Lung (tissue), 12 donors: ENCODE data around the gene RAC3. TPM values are rescaled to one million over a fixed set of nuclear protein-coding genes. Genes with fewer than 3 reads are reported as not detected.
A peak's percentile ranks its signal among the peaks of the same experiment; 100 is the strongest.

Source experiments
- ATAC-seq: fragments of 200-7000 bp; cut with Tn5 transposase; one replicate; pipeline ENCODE4 v1.9.1; 2020; ENCODE audit warnings: moderate number of reproducible peaks; ENCODE audit not compliant: insufficient read depth, low FRiP score
- DNase-seq, 3 donors: peaks; one replicate each; pipeline ENCODE4 v3.0.0-alpha.2; 2013 to 2017
- H3K27ac ChIP-seq, 2 donors: one replicate each; pipeline ENCODE4 v1.5.1; 2013; ENCODE audit warnings: mild to moderate bottlenecking in 2 of 2, moderate library complexity in 2 of 2, control low read depth in 1 of 2, inconsistent platforms in 1 of 2, low read depth in 1 of 2, low read length in 1 of 2
- H3K27me3 ChIP-seq, 3 donors: one replicate each; pipeline ENCODE4 v1.5.1; 2013; ENCODE audit warnings: low read length in 2 of 3; ENCODE audit not compliant: control insufficient read depth in 3 of 3, insufficient read depth in 3 of 3
- H3K36me3 ChIP-seq, 4 donors: one replicate each; pipeline ENCODE4 v1.5.1; 2013; ENCODE audit warnings: low read length in 4 of 4, mild to moderate bottlenecking in 1 of 4, moderate library complexity in 1 of 4; ENCODE audit not compliant: control insufficient read depth in 4 of 4, insufficient read depth in 4 of 4
- H3K4me1 ChIP-seq, 5 donors: one replicate each; pipeline ENCODE4 v1.5.1; 2013; ENCODE audit warnings: low read length in 5 of 5, mild to moderate bottlenecking in 2 of 5, moderate library complexity in 1 of 5; ENCODE audit not compliant: control insufficient read depth in 5 of 5, insufficient read depth in 5 of 5
- H3K4me3 ChIP-seq: one replicate; pipeline ENCODE4 v1.5.1; 2013; ENCODE audit warnings: mild to moderate bottlenecking, control low read depth, moderate library complexity
- H3K9ac ChIP-seq, 2 donors: one replicate each; pipeline ENCODE4 v1.5.1; 2013; ENCODE audit warnings: low read length in 2 of 2, control low read depth in 1 of 2; ENCODE audit not compliant: insufficient read depth in 1 of 2
- H3K9me3 ChIP-seq, 4 donors: one replicate each; pipeline ENCODE4 v1.5.1; 2013; ENCODE audit warnings: low read length in 3 of 4, mild to moderate bottlenecking in 1 of 4, moderate library complexity in 1 of 4; ENCODE audit not compliant: control insufficient read depth in 4 of 4, insufficient read depth in 3 of 4
- WGBS, 2 donors: extraction: QIAGEN DNeasy Blood & Tissue Kit; methylation state at CpG; one replicate each; pipeline ENCODE4 v1.1.7; 2013; 5-methylcytosine and 5-hydroxymethylcytosine counted together
- polyA plus RNA-seq, 2 donors: library from polyadenylated mRNA; stranded (reverse); fragments of 200-250 nt; gene quantifications; one replicate each; pipeline ENCODE4 v1.2.1, GENCODE V29; 2013
- total RNA-seq, 2 donors: library from RNA; depleted of rRNA in 1 of 2; stranded (reverse); fragments of >200 nt in 1 of 2; gene quantifications; one replicate each; pipeline ENCODE4 v1.2.1, GENCODE V29; 2014 to 2021
- TF ChIP-seq, protein P1 (sequence below): IDR thresholded peaks from 2 replicates; pipeline ENCODE4 v1.5.1; 2012; ENCODE audit warnings: mild to moderate bottlenecking; ENCODE audit errors: control extremely low read depth, extremely low read depth
- donor health status: control.
- donor health status: control.
- donor health status: Bipolar disorder and iron deficiency.
- donor health status: healthy.
- donor health status: DM: yes; HTN: yes; CAD: no.

The RAC3 gene
- total and polyA plus RNA-seq, 4 donors, result 6.0 to 8.3 (median 8.1) TPM

DNA sequence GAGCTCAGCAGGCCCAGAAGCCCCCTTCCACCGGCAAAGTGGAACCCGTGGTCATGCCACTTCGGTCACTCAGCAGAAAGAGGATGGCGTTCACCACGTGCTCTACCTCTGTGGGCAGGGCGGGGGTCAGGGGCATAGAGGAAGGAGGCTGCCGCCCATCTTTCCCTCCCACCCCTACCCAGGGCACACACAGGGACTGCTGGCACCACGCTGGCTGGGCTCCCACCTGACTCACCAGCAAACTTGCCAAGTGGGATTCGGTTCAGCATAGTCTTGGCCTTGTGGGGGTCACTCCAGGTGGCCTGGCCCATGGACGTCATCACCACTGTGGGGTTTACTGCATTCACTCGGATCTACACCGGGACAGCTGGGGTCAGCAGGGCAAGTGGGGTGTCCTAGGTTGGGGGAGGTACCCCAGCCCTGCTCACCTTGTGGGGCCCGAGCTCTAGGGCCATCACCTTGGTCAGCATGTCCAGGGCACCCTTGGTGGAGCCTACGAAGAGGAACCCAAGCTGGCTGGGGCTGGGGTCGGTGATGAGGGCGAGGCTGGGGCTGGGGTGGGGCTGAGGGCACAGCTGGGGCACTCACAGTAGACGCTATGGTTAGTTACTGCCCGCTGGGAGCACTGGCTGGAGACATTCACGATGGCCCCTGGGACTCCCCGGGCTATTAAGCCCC is 4.6 kb downstream of the RAC3 start:
- ATAC-seq (no peak), DNase-seq (no peak)
- H3K4me3 ChIP-seq, result no peak overlapping the region
- no peaks in the 10 kb centered on the region for H3K27me3 ChIP-seq
- TF ChIP-seq, protein P1, sequence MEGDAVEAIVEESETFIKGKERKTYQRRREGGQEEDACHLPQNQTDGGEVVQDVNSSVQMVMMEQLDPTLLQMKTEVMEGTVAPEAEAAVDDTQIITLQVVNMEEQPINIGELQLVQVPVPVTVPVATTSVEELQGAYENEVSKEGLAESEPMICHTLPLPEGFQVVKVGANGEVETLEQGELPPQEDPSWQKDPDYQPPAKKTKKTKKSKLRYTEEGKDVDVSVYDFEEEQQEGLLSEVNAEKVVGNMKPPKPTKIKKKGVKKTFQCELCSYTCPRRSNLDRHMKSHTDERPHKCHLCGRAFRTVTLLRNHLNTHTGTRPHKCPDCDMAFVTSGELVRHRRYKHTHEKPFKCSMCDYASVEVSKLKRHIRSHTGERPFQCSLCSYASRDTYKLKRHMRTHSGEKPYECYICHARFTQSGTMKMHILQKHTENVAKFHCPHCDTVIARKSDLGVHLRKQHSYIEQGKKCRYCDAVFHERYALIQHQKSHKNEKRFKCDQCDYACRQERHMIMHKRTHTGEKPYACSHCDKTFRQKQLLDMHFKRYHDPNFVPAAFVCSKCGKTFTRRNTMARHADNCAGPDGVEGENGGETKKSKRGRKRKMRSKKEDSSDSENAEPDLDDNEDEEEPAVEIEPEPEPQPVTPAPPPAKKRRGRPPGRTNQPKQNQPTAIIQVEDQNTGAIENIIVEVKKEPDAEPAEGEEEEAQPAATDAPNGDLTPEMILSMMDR, result no peak
- H3K27ac ChIP-seq, result peak overlapping the region; percentile 97 to 98
- peaks cover 0 to 4% (median 0%) of the 10 kb centered on the region in 4 donors for H3K36me3 ChIP-seq
- peaks cover 0 to 15% (median 9%) of the 10 kb centered on the region in 5 donors for H3K4me1 ChIP-seq
- no peaks in the 10 kb centered on the region for H3K9me3 ChIP-seq
- H3K9ac ChIP-seq, result peak overlapping the region in 1 of 2 donors; percentile 56
- 88 to 90% methylated on average over 18 to 20 of the region's 20 CpGs for WGBS, 2 donors

DNA sequence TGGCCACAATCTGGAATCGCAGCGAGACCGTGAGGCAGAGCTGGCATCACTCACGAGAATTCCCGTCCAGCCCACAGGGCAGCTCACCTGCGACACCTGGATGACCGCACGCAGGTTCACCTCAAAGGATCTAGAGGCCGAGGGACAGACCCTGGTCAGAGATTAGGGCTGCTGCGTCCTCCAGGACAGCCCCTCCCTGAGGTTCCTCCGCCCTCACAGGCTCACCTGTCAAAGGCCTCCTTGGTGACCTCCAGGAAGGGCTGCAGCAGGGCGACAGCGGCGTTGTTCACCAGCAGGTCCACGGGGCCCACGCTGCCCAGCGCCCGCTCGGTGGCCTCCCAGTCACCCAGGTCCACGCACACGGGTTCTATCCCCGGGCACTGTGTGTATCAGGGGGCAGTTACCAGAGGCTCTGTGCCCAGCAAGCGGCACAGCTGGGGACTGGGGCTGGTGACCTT is 5.2 kb downstream of the RAC3 start:
- TF ChIP-seq, protein P1, result no peak
- peak overlapping the region; percentile 56 to 63 for H3K9ac ChIP-seq
- peaks cover 0 to 13% (median 9%) of the 10 kb centered on the region in 5 donors for H3K4me1 ChIP-seq
- ATAC-seq, result no peak
- H3K27ac ChIP-seq, result peak overlapping the region; percentile 97 to 98
- 34 to 43% methylated on average over 23 of the region's 23 CpGs for WGBS, 2 donors
- peaks cover 0 to 4% (median 0%) of the 10 kb centered on the region in 4 donors for H3K36me3 ChIP-seq
- H3K4me3 ChIP-seq, result peak overlapping the region; percentile 56
- H3K27me3 ChIP-seq, result no peaks in the 10 kb centered on the region
- no peaks in the 10 kb centered on the region for H3K9me3 ChIP-seq
- no peak for DNase-seq

DNA sequence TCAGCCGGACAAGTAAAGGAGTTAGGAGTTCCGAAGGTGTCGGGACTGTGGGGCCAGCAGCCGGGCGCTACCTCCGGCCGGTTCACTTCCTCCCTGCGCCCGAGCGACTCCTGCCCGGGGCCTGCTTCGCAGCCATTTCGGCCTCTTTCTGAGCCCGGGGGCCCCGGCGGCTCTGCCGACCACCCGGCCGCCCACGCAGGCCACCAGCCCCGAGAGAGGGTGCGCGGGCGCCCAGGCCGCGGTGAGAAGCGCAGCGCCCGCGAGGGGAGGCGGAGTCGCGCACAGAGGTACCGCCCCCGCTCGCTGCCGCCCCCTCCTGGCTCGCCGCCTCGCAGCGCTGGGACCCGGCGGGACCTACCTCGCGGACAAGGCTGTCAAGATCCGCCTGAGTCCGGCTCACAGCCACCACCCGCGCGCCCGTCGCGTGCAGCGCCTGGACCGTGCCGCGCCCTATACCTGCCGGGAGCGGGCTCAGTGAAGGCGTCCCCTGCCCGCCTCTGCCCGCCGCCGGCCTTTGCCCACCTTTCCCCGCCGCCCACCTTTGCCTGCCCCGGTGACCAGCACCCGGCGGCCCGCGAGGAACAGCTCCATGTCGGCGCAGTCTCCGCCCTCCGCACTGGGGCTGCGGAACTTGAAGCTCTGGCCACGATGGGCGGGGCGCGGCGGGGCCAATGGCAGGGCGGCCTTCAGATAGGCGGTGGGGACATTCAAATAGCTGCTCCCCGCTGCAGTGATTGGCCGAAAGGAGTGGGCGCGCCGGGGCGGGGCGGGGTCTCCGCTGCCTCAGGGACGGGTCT is 5.8 kb downstream of the RAC3 start, which contains the start of gene DCXR:
DCXR (minus strand) TSS at position 606 of the 797 bp plus-strand sequence; CDS start at position 591, 15 bp downstream.
- peak within 1 kb of the TSS; percentile 56 to 63 for H3K9ac ChIP-seq
- TF ChIP-seq, protein P1, result peak; percentile 59
- DNase-seq (peak; percentile 97 to 98 (median 97)), ATAC-seq (peak; percentile 95)
- H3K27me3 ChIP-seq, result no peaks in the 10 kb centered on the region
- peak within 1 kb of the TSS; percentile 97 to 98 for H3K27ac ChIP-seq
- H3K4me3 ChIP-seq, result peak within 1 kb of the TSS; percentile 56
- H3K9me3 ChIP-seq, result no peaks in the 10 kb centered on the region
- 1% methylated on average over 77 to 92 of the region's 92 CpGs for WGBS, 2 donors
- peaks cover 0 to 13% (median 9%) of the 10 kb centered on the region in 5 donors for H3K4me1 ChIP-seq
- peaks cover 0 to 4% (median 0%) of the 10 kb centered on the region in 4 donors for H3K36me3 ChIP-seq
